Heart left ventricle (tissue), 16 donors: Measurements from ENCODE around the gene LSR. TPM values are rescaled to one million over a fixed set of nuclear protein-coding genes. Genes with fewer than 3 reads are reported as not detected.

Source experiments
- ATAC-seq, 4 donors: fragments of 200-7000 bp; cut with Tn5 transposase; one replicate each; pipeline ENCODE4 v1.9.1; 2020 to 2022; ENCODE audit warnings: moderate library complexity in 4 of 4, mild to moderate bottlenecking in 3 of 4, moderate number of reproducible peaks in 1 of 4
- DNase-seq, 5 donors: peaks; one replicate each; pipeline ENCODE4 v3.0.0-alpha.2; 2020
- H3K27ac ChIP-seq, 12 donors: fragments of 200-600 bp; sonication (generic) in 4 of 12; one replicate each; pipeline versions ENCODE4 v1.5.0 to v1.8.0; 2016 to 2022; ENCODE audit warnings: mild to moderate bottlenecking in 2 of 12
- H3K27me3 ChIP-seq, 9 donors: fragments of 200-600 bp; sonication (generic) in 2 of 9; one replicate each; pipeline versions ENCODE4 v1.5.1 to v1.8.0; 2016 to 2022; ENCODE audit warnings: mild to moderate bottlenecking in 3 of 9
- H3K36me3 ChIP-seq, 9 donors: fragments of 200-600 bp; sonication (generic) in 2 of 9; one replicate each; pipeline versions ENCODE4 v1.5.0 to v1.8.0; 2018 to 2022; ENCODE audit warnings: mild to moderate bottlenecking in 2 of 9
- H3K4me1 ChIP-seq, 12 donors: fragments of 200-600 bp; sonication (generic) in 4 of 12; one replicate each; pipeline versions ENCODE4 v1.5.0 to v1.8.0; 2016 to 2022; ENCODE audit warnings: mild to moderate bottlenecking in 3 of 12
- H3K4me3 ChIP-seq, 12 donors: fragments of 200-600 bp; sonication (generic) in 4 of 12; one replicate each; pipeline versions ENCODE4 v1.5.0 to v1.8.0; 2017 to 2022; ENCODE audit warnings: mild to moderate bottlenecking in 9 of 12, moderate library complexity in 4 of 12
- H3K9me3 ChIP-seq, 12 donors: fragments of 200-600 bp; sonication (generic) in 4 of 12; one replicate each; pipeline versions ENCODE4 v1.5.0 to v1.8.0; 2016 to 2022; ENCODE audit warnings: mild to moderate bottlenecking in 1 of 12
- CTCF ChIP-seq, 12 donors: fragments of 200-600 bp; sonication (generic) in 4 of 12; IDR thresholded peaks; one replicate each; pipeline versions ENCODE4 v1.5.0 to v1.8.0; 2018 to 2022; ENCODE audit warnings: antibody characterized with exemption in 12 of 12, mild to moderate bottlenecking in 5 of 12
- POLR2A ChIP-seq, 2 donors: fragments of 450-650 bp; IDR thresholded peaks; one replicate each; pipeline ENCODE4 v1.6.1; 2017; ENCODE audit warnings: antibody characterized with exemption in 2 of 2, mild to moderate bottlenecking in 2 of 2, moderate library complexity in 2 of 2
- WGBS, 4 donors: extraction: QIAGEN DNeasy Blood & Tissue Kit in 2 of 4; methylation state at CpG; one replicate each; pipeline versions ENCODE4 v1.1.5 to v1.1.7; 2013 to 2018; 5-methylcytosine and 5-hydroxymethylcytosine counted together
- intact Hi-C, 10 donors: fragments of 100-400 bp; cut with DNase I; formaldehyde crosslinking; loops; one replicate each; pipeline versions ENCODE4 v1.11.1 to v1.14.2; 2022
- polyA plus RNA-seq, 2 donors: library from polyadenylated mRNA; stranded (reverse); fragments of 200-250 nt; gene quantifications; one replicate each; pipeline ENCODE4 v1.2.3, GENCODE V29; 2013
- total RNA-seq, 9 donors: library from RNA; depleted of rRNA in 2 of 9; stranded (reverse); fragments of >200 nt in 2 of 9; fragmentation: NEBNext Ultra II Directional in 3 of 9; extraction: Animal tissue kit (Norgen Biotek cat#: 25700) in 3 of 9; gene quantifications; one replicate each; pipeline versions ENCODE4 v1.1.0 to v1.2.4, GENCODE V29; 2016 to 2023
- donor health status: ischemic (EF 13 %, LVEDD 7.1; RV severe dilation, severe dysfunction).
- donor health status: healthy with polysubstance abuse.
- donor health status: DM: no; HTN: yes; CAD: no.
- donor health status: DM: no; HTN: no; CAD: no.
- donor health status: ischemic (EF 25% LVEDD 6.9; RV normal size, moderate dysfunction).
- donor health status: ischemic (EF 25% LVEDD 5.7; RV mildly dilated, moderate dysfunction).
- donor health status: healthy.
- donor health status: DM: yes; HTN: yes; CAD: no.
- donor health status: ischemic (EF 35%, LVEDD 5.7; RV mildly dilated, moderate dysfunction).
- donor health status: nonischemic (EF 11% LVEDD 7.7; RV severe dilation, severe dysfunction).
- donor health status: DM: yes; HTN: yes; CAD: no.
- donor health status: PGD.
- donor health status: ischemic (EF 29% LVEDD 5.4; RV normal size, mild dysfunction).
- donor health status: nonischemic (EF 23%, LVEDD 6.1; RV moderate dilation, normal function).

LSR gene
- total and polyA plus RNA-seq, 11 donors, result 2.8 to 10.5 (median 5.3) TPM

GRCh38 chr19:35303357-35303915 lies 54.6 kb downstream of the LSR start:
- intact Hi-C loops, result no loop called here
- DNase-seq, result no peak
- H3K27me3 ChIP-seq, result peaks cover 0 to 30% (median 12%) of the 10 kb centered on the region in 9 donors

GRCh38 chr19:35304036-35304435 lies 55.2 kb downstream of the LSR start:
- DNase-seq, result peak in 1 of 5 donors; percentile 28
- WGBS, 4 donors, result 71 to 83% (median 75%) methylated on average over 11 of the region's 11 CpGs

More at GRCh38 chr19:35303357-35303915, 54.6 kb downstream of the LSR start:
- no peaks in the 10 kb centered on the region for H3K36me3 ChIP-seq
- no peak overlapping the region for H3K4me3 ChIP-seq
- WGBS, 4 donors, result 71 to 78% (median 74%) methylated on average over 6 of the region's 6 CpGs
- H3K27ac ChIP-seq, result no peak overlapping the region
- peaks cover 0 to 5% (median 0%) of the 10 kb centered on the region in 12 donors for H3K4me1 ChIP-seq
- no peaks in the 10 kb centered on the region for H3K9me3 ChIP-seq
- no peak for TF ChIP-seq CTCF (IDR thresholded peaks at IDR 0.05)
- no peak for TF ChIP-seq POLR2A (IDR thresholded peaks at IDR 0.05)
- ATAC-seq, result no peak

GRCh38 chr19:35305181-35305580 lies 56.4 kb downstream of the LSR start:
- WGBS, 4 donors, result 84 to 95% (median 87%) methylated on average over 6 of the region's 6 CpGs
- ATAC-seq (no peak), DNase-seq (peak in 2 of 5 donors; percentile 7 to 21)
- TF ChIP-seq POLR2A (IDR thresholded peaks at IDR 0.05), result no peak
- intact Hi-C loops, result no loop called here
- no peaks in the 10 kb centered on the region for H3K9me3 ChIP-seq
- no peak overlapping the region for H3K4me3 ChIP-seq
- peaks cover 0 to 11% (median 0%) of the 10 kb centered on the region in 12 donors for H3K4me1 ChIP-seq
- peaks cover 0 to 16% (median 6%) of the 10 kb centered on the region in 9 donors for H3K27me3 ChIP-seq
- H3K27ac ChIP-seq, result no peak overlapping the region
- H3K36me3 ChIP-seq, result no peaks in the 10 kb centered on the region

More at GRCh38 chr19:35304036-35304435, 55.2 kb downstream of the LSR start:
- peaks cover 0 to 5% (median 0%) of the 10 kb centered on the region in 12 donors for H3K4me1 ChIP-seq
- ATAC-seq, result no peak
- TF ChIP-seq POLR2A (IDR thresholded peaks at IDR 0.05) (no peak), CTCF (IDR thresholded peaks at IDR 0.05) (no peak)
- H3K4me3 ChIP-seq, result no peak overlapping the region
- no peak overlapping the region for H3K27ac ChIP-seq
- H3K9me3 ChIP-seq, result no peaks in the 10 kb centered on the region
- H3K36me3 ChIP-seq, result no peaks in the 10 kb centered on the region
- H3K27me3 ChIP-seq, result peaks cover 0 to 24% (median 12%) of the 10 kb centered on the region in 9 donors
- intact Hi-C loops, result no loop called here

- ATAC-seq (no peak), DNase-seq (peak in 1 of 5 donors; percentile 27)
- H3K4me1 ChIP-seq, result peaks cover 0 to 11% (median 0%) of the 10 kb centered on the region in 12 donors
- peaks cover 0 to 6% (median 0%) of the 10 kb centered on the region in 9 donors for H3K27me3 ChIP-seq
- no peaks in the 10 kb centered on the region for H3K36me3 ChIP-seq
- 87 to 92% (median 89%) methylated on average over 20 of the region's 20 CpGs for WGBS, 4 donors
- no peak overlapping the region for H3K4me3 ChIP-seq
- H3K27ac ChIP-seq, result no peak overlapping the region
- TF ChIP-seq POLR2A (IDR thresholded peaks at IDR 0.05) (no peak), CTCF (IDR thresholded peaks at IDR 0.05) (no peak)
- intact Hi-C loops, result no loop called here
- H3K9me3 ChIP-seq, result no peaks in the 10 kb centered on the region
Observed at GRCh38 chr19:35306473-35307246, 57.9 kb downstream of the LSR start.
